ENCODE results near the gene ERC1.

ERC1 gene

GRCh38 chr12:1104088-1104800 lies 113.2 kb downstream of the ERC1 start:
- TF ChIP-seq CTCF (IDR thresholded peaks at IDR 0.05; ENCODE audit: low read depth, low read length): no peak

GRCh38 chr12:1107669-1108068 lies 116.6 kb downstream of the ERC1 start:
- TF ChIP-seq CTCF (IDR thresholded peaks at IDR 0.05; ENCODE audit: low read depth, low read length): no peak

More at GRCh38 chr12:1104088-1104800, 113.2 kb downstream of the ERC1 start:
- H3K4me3 ChIP-seq (ENCODE audit: low read depth, low read length): no peak overlapping the region

GRCh38 chr12:1108276-1108675 lies 117.3 kb downstream of the ERC1 start:
- H3K4me3 ChIP-seq (ENCODE audit: low read depth, low read length): no peak overlapping the region
- no peak for TF ChIP-seq CTCF (IDR thresholded peaks at IDR 0.05; ENCODE audit: low read depth, low read length)

More at GRCh38 chr12:1107669-1108068, 116.6 kb downstream of the ERC1 start:
- H3K4me3 ChIP-seq (ENCODE audit: low read depth, low read length): no peak overlapping the region

- no peak for TF ChIP-seq CTCF (IDR thresholded peaks at IDR 0.05; ENCODE audit: low read depth, low read length)
- peak overlapping the region; percentile 26; the same call in 1 of the 2 replicates for H3K4me3 ChIP-seq (ENCODE audit: low read depth, low read length)
Observed at GRCh38 chr12:1115484-1116231, 124.6 kb downstream of the ERC1 start.

- TF ChIP-seq CTCF (IDR thresholded peaks at IDR 0.05; ENCODE audit: low read depth, low read length): no peak
- H3K4me3 ChIP-seq (ENCODE audit: low read depth, low read length): no peak overlapping the region
Observed at GRCh38 chr12:1117371-1117770, 126.3 kb downstream of the ERC1 start.

- TF ChIP-seq CTCF (IDR thresholded peaks at IDR 0.05; ENCODE audit: low read depth, low read length): peak; percentile 77
- H3K4me3 ChIP-seq (ENCODE audit: low read depth, low read length): no peak overlapping the region
Observed at GRCh38 chr12:1117970-1118563, 127.0 kb downstream of the ERC1 start.

GRCh38 chr12:1122786-1123185 lies 131.8 kb downstream of the ERC1 start:
- TF ChIP-seq CTCF (IDR thresholded peaks at IDR 0.05; ENCODE audit: low read depth, low read length): no peak

More at GRCh38 chr12:1122786-1123185, 131.8 kb downstream of the ERC1 start:
- H3K4me3 ChIP-seq (ENCODE audit: low read depth, low read length): no peak overlapping the region
